Endothelial cell of umbilical vein (primary cell): Measurements from ENCODE around the gene ASPHD2.

Source experiments
- CTCF ChIP-seq, 2 donors: IDR thresholded peaks; 1 replicate in 1 of 2; 2 replicates in 1 of 2; pipeline ENCODE4 v1.5.1; 2011; ENCODE audit warnings: low read length in 2 of 2, mild to moderate bottlenecking in 2 of 2, moderate library complexity in 2 of 2, control low read depth in 1 of 2, inconsistent platforms in 1 of 2, low read depth in 1 of 2; ENCODE audit not compliant: insufficient read depth in 1 of 2; ENCODE audit errors: extremely low read depth in 1 of 2
- POLR2A ChIP-seq: IDR thresholded peaks from 2 replicates; pipeline ENCODE4 v1.6.1; 2012; ENCODE audit warnings: low read depth, mild to moderate bottlenecking, control low read depth, low read length
- POLR2AphosphoS5 ChIP-seq: IDR thresholded peaks from 2 replicates; pipeline ENCODE4 v1.6.1; 2012; ENCODE audit warnings: low read depth, mild to moderate bottlenecking, control low read depth, low read length, moderate library complexity; ENCODE audit not compliant: insufficient read depth

- TF ChIP-seq CTCF (IDR thresholded peaks at IDR 0.05; ENCODE audit: extremely low read depth in 1 of 2, insufficient read depth in 1 of 2, low read depth in 1 of 2, low read length in 2 of 2) (no peak), POLR2A (no peak), POLR2AphosphoS5 (no peak)
Observed at GRCh38 chr22:26462641-26463040, 33.6 kb downstream of the ASPHD2 start.
